ENCODE results near the gene RAB11FIP4. TPM values are rescaled to one million over a fixed set of nuclear protein-coding genes. Genes with fewer than 3 reads are reported as not detected.

RAB11FIP4 gene
- polyA plus RNA-seq, 1 of the 3 experiments (the other 2 are of a cell fraction), result 9.4 TPM

DNA sequence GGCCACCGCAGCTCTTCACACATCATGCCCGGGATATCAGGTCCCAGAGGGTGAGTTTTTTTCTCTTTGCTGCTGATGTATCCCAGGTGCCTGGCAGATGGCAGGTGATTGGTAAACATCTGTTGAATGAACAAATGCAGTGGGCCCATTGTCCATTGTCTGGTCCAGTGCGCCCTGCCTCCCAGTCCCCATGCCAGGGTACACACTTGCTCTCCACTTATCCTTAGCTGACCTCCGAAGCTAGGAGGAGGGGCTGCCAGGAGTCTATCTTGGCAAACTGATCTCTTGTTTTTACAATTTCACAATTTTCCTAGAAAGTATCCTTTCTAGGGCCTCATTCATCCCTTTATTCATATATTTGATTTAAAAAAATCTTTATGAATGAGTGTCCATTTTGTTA, 196.0 kb downstream of the RAB11FIP4 start:
- H3K27ac ChIP-seq (ENCODE audit: low read depth in 2 of 2, low read length in 1 of 2), result no peak overlapping the region
- H3K9ac ChIP-seq, result no peak overlapping the region
- no peak overlapping the region for H3K4me3 ChIP-seq (ENCODE audit: low read depth in 2 of 2, low read length in 1 of 2)
- POLR2A ChIA-PET, result no interaction called here
- H3F3A ChIP-seq (replicated peaks; ENCODE audit: insufficient read depth), result peaks cover 7% of the 10 kb centered on the region
- no peaks in the 10 kb centered on the region; the same call in 1 of the 2 replicates for H3K79me2 ChIP-seq (ENCODE audit: insufficient read depth)
- TF ChIP-seq MXI1 (IDR thresholded peaks at IDR 0.05; ENCODE audit: low read depth, low read length) (no peak), TCF12 (IDR thresholded peaks at IDR 0.05) (no peak), YY1 (IDR thresholded peaks at IDR 0.05; ENCODE audit: low read depth) (no peak), NFIC (IDR thresholded peaks at IDR 0.05; ENCODE audit: borderline replicate concordance) (no peak), RAD21 (IDR thresholded peaks at IDR 0.05; ENCODE audit: low read length) (no peak), EZH2phosphoT487 (IDR thresholded peaks at IDR 0.05; ENCODE audit: borderline replicate concordance, low read depth) (no peak), SIN3A (IDR thresholded peaks at IDR 0.05; ENCODE audit: borderline replicate concordance, low read depth, low read length) (no peak), FOSL2 (IDR thresholded peaks at IDR 0.05; ENCODE audit: borderline replicate concordance, low read depth) (no peak), SMC3 (IDR thresholded peaks at IDR 0.05; ENCODE audit: low read depth, low read length) (no peak), FOXJ3 (CRISPR knock-in tag; IDR thresholded peaks at IDR 0.05) (no peak), MEF2A (IDR thresholded peaks at IDR 0.05; ENCODE audit: borderline replicate concordance, low read depth) (no peak), JUND (IDR thresholded peaks at IDR 0.05) (no peak), RCOR1 (IDR thresholded peaks at IDR 0.05; ENCODE audit: low read length) (no peak), GABPA (IDR thresholded peaks at IDR 0.05; ENCODE audit: low read depth) (no peak), POLR2AphosphoS5 (IDR thresholded peaks at IDR 0.05; ENCODE audit: low read depth, low read length) (no peak)
- TF ChIP-seq, protein P1, sequence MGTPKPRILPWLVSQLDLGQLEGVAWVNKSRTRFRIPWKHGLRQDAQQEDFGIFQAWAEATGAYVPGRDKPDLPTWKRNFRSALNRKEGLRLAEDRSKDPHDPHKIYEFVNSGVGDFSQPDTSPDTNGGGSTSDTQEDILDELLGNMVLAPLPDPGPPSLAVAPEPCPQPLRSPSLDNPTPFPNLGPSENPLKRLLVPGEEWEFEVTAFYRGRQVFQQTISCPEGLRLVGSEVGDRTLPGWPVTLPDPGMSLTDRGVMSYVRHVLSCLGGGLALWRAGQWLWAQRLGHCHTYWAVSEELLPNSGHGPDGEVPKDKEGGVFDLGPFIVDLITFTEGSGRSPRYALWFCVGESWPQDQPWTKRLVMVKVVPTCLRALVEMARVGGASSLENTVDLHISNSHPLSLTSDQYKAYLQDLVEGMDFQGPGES (IDR thresholded peaks at IDR 0.05; ENCODE audit: low read depth, low read length), result no peak
- TF ChIP-seq, protein P2, sequence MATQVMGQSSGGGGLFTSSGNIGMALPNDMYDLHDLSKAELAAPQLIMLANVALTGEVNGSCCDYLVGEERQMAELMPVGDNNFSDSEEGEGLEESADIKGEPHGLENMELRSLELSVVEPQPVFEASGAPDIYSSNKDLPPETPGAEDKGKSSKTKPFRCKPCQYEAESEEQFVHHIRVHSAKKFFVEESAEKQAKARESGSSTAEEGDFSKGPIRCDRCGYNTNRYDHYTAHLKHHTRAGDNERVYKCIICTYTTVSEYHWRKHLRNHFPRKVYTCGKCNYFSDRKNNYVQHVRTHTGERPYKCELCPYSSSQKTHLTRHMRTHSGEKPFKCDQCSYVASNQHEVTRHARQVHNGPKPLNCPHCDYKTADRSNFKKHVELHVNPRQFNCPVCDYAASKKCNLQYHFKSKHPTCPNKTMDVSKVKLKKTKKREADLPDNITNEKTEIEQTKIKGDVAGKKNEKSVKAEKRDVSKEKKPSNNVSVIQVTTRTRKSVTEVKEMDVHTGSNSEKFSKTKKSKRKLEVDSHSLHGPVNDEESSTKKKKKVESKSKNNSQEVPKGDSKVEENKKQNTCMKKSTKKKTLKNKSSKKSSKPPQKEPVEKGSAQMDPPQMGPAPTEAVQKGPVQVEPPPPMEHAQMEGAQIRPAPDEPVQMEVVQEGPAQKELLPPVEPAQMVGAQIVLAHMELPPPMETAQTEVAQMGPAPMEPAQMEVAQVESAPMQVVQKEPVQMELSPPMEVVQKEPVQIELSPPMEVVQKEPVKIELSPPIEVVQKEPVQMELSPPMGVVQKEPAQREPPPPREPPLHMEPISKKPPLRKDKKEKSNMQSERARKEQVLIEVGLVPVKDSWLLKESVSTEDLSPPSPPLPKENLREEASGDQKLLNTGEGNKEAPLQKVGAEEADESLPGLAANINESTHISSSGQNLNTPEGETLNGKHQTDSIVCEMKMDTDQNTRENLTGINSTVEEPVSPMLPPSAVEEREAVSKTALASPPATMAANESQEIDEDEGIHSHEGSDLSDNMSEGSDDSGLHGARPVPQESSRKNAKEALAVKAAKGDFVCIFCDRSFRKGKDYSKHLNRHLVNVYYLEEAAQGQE (IDR thresholded peaks at IDR 0.05; ENCODE audit: low read depth, low read length), result no peak
- TF ChIP-seq, protein P3, sequence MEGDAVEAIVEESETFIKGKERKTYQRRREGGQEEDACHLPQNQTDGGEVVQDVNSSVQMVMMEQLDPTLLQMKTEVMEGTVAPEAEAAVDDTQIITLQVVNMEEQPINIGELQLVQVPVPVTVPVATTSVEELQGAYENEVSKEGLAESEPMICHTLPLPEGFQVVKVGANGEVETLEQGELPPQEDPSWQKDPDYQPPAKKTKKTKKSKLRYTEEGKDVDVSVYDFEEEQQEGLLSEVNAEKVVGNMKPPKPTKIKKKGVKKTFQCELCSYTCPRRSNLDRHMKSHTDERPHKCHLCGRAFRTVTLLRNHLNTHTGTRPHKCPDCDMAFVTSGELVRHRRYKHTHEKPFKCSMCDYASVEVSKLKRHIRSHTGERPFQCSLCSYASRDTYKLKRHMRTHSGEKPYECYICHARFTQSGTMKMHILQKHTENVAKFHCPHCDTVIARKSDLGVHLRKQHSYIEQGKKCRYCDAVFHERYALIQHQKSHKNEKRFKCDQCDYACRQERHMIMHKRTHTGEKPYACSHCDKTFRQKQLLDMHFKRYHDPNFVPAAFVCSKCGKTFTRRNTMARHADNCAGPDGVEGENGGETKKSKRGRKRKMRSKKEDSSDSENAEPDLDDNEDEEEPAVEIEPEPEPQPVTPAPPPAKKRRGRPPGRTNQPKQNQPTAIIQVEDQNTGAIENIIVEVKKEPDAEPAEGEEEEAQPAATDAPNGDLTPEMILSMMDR (IDR thresholded peaks at IDR 0.05), result no peak
- TF ChIP-seq, protein P4, sequence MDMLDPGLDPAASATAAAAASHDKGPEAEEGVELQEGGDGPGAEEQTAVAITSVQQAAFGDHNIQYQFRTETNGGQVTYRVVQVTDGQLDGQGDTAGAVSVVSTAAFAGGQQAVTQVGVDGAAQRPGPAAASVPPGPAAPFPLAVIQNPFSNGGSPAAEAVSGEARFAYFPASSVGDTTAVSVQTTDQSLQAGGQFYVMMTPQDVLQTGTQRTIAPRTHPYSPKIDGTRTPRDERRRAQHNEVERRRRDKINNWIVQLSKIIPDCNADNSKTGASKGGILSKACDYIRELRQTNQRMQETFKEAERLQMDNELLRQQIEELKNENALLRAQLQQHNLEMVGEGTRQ (IDR thresholded peaks at IDR 0.05; ENCODE audit: borderline replicate concordance, low read depth, low read length), result no peak
- TF ChIP-seq, protein P5, sequence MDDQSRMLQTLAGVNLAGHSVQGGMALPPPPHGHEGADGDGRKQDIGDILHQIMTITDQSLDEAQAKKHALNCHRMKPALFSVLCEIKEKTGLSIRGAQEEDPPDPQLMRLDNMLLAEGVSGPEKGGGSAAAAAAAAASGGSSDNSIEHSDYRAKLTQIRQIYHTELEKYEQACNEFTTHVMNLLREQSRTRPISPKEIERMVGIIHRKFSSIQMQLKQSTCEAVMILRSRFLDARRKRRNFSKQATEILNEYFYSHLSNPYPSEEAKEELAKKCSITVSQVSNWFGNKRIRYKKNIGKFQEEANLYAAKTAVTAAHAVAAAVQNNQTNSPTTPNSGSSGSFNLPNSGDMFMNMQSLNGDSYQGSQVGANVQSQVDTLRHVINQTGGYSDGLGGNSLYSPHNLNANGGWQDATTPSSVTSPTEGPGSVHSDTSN (IDR thresholded peaks at IDR 0.05), result no peak
- 100% methylated on average over 4 of the region's 4 CpGs for WGBS (ENCODE audit: low lambda C conversion rate)
- H4K20me1 ChIP-seq (ENCODE audit: insufficient read depth), result no peaks in the 10 kb centered on the region
- no peak overlapping the region for H2AFZ ChIP-seq (ENCODE audit: low read depth)
- no peaks in the 10 kb centered on the region for H3K27me3 ChIP-seq (ENCODE audit: insufficient read depth)
- CTCF ChIA-PET, result interaction anchor here (1.2 to 3.4 kb wide), 2 partner anchors 28 to 255 kb away, joined by 3 to 12 read pairs; no protein-coding TSS in a partner anchor
- no peak overlapping the region for H3K4me2 ChIP-seq
- H3K4me1 ChIP-seq (ENCODE audit: control insufficient read depth in 1 of 2, insufficient read depth in 2 of 2, low read depth in 1 of 2, low read length in 1 of 2), result peaks cover 2 to 4% of the 10 kb centered on the region in 2 experiments; a peak in 3 of 4 replicates
- H3K9me3 ChIP-seq, result no peaks in the 10 kb centered on the region
- peaks cover 2 to 7% of the 10 kb centered on the region in 2 experiments for H3K36me3 ChIP-seq (replicated peaks in 1 of 2; ENCODE audit: control insufficient read depth in 1 of 2, insufficient read depth in 2 of 2, low read length in 1 of 2)
- DNase-seq, result no peak
- no peaks in the 10 kb centered on the region for H3K9me2 ChIP-seq
